ELR (cell line): ENCODE data around the gene RTN4R.
"Not testable (repeated sequence)": the region's sequence is repeated elsewhere in the genome, so short reads cannot be mapped to it uniquely, and the experiment has no call there.

Experiments
- DNase-seq: peaks from one replicate; pipeline ENCODE4 v3.0.0-alpha.2; 2015; ENCODE audit warnings: low read depth

The RTN4R gene

GRCh38 chr22:20286784-20287423, 18.8 kb upstream of the RTN4R start:
- not testable (repeated sequence) for DNase-seq

DNA sequence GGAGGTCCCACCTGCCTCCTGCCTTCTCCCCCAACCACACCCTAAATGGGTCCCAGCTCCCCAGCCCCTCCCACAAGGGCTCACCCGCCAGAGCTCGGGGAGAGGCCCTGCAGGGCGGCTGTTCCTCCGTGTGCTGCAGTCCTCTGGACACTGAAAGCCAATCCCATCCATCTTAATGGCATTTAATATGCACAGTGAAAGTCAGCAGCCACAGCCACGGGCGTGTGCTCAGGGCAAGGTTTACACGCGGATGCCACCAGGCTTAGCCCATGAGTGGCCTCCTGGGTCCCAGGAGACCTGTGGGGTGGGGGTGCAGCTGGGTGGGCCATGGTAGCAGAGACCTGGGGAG, 18.2 kb upstream of the RTN4R start:
- not testable (repeated sequence) for DNase-seq

GRCh38 chr22:20285473-20286311, 17.6 kb upstream of the RTN4R start:
- DNase-seq, result peak; percentile 58

GRCh38 chr22:20284471-20285086, 16.5 kb upstream of the RTN4R start:
- DNase-seq, result no peak

DNA sequence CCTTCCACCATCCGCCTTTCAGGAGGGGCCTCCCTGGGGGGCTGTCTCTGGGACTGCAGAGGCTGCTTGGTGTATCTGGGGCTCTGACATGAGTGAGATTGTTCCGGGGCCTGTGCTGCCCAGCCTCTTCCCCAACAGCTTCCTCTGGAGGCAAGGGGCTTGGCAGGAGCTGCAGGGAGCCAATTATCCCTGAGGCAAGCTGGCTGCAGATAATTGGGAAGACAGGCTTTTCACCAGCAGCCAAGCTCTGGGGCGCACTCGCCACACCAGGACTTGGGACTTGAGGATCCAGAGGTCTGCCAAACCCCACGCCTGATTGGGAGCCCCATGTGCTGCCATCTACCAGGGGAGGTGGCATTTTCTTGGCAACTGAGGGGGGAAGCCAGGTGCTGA, 15.6 kb upstream of the RTN4R start:
- DNase-seq, result no peak

- DNase-seq, result no peak
Observed at GRCh38 chr22:20282901-20283673, 15.0 kb upstream of the RTN4R start.

DNA sequence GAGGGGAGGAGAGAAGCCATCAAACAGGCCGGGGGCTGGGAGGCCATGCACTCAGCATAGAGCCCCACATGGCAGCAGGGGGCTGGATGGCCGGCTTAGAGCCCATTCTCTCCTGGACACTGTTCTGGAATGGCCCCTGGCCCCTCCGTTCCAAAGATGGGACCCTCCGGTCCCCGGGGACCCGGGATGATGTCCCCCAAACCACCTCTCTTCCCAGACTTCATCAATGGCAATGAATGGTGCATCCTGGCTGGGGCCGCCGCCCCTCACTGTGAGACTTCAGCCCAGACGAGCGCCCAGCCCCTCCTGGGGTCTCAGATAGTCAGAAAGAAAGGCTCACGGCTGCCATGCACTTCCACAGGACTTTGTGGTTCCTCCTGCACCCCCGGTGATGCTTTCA, 13.8 kb upstream of the RTN4R start:
- DNase-seq, result no peak

- DNase-seq, result not testable (repeated sequence)
Observed at GRCh38 chr22:20281473-20281872, 13.4 kb upstream of the RTN4R start.

DNA sequence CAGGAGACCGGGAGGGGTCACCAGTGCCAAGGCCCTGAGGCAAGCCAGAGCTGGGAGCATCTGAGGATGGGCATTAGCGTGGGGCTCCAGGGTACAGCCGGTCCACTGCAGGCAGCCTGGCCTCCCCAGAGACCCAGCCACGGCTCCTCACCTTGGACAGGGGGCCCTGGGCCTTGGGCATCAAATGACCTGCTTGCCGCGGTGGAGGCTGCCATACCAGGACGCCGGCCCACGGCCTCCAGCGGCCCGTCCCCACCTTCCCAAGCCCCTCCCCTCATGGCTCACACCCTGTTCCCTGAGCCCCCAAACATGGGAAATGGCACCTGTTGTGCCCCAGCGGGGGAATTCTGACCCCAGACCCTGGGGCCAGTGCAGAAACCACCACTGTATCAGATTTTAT, 12.7 kb upstream of the RTN4R start:
- DNase-seq, result no peak

GRCh38 chr22:20280163-20280562, 12.0 kb upstream of the RTN4R start:
- not testable (repeated sequence) for DNase-seq

DNA sequence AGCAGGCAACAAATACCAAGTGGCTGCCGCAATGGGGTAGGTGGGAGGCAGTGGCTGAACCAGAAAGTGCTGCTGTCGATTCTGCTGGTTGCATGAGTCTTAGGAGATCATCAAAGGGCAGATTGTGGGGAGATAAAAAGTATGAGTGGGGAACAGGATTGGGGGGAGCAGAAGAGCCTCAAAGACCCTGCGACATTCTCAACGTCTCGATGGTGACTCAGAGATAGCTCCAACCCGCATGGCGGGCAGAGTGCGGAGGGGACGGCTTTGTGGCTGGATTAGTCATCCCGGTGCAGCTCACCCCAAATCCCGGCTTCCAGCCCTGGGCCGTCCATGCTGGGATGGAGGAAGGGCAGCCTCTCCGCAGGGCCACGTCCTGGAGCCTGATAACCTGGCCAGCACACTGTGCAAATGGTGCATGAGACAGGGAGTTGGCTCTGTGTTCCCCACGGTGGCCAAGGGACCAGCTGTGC, 11.6 kb upstream of the RTN4R start:
- DNase-seq, result peak; percentile 74

- DNase-seq, result not testable (repeated sequence)
Observed at GRCh38 chr22:20278726-20279490, 10.8 kb upstream of the RTN4R start.

DNA sequence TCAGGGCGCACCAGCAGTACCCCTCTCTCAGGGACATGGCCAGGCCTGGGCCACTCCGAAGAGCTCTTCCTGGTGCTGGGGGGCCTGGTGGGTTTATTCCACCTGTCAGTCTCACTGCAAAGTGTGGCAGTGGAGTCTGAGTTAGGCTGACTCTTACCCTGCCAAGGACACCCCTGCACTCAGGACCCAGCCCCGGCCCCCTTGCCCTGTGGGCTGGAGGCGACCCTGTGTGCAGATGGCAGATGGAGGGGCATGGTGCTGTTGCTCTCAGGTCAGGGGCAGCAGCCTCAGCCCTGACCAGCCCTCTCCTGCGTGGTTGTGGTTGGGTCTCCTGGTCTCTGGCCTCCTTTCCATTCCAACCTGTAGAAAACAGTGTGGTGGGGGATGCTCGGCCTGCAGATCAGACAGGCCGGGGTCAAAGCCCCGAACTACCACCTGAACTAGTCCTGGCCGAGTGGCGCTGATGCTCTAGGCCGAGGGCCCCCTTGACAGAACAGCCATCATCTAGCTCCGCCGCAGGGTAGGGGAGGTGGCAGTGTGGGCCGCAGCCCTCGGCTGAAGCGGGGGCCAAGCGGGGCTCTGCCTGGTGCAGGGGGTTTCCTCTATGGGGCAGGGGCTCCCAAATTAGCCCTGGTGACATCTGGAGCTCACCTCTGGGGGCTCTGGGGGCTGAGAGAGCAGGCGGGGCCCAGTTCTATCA, 10.0 kb upstream of the RTN4R start:
- DNase-seq, result not testable (repeated sequence)

GRCh38 chr22:20276468-20276867, 8.3 kb upstream of the RTN4R start:
- no peak for DNase-seq

GRCh38 chr22:20275836-20276235, 7.7 kb upstream of the RTN4R start:
- DNase-seq, result no peak

GRCh38 chr22:20275325-20275724, 7.2 kb upstream of the RTN4R start:
- DNase-seq, result not testable (repeated sequence)

- DNase-seq, result not testable (repeated sequence)
Observed at GRCh38 chr22:20274374-20274773, 6.3 kb upstream of the RTN4R start.

- no peak for DNase-seq
Observed at GRCh38 chr22:20273758-20274181, 5.7 kb upstream of the RTN4R start.

GRCh38 chr22:20272700-20273099, 4.6 kb upstream of the RTN4R start:
- DNase-seq, result no peak

DNA sequence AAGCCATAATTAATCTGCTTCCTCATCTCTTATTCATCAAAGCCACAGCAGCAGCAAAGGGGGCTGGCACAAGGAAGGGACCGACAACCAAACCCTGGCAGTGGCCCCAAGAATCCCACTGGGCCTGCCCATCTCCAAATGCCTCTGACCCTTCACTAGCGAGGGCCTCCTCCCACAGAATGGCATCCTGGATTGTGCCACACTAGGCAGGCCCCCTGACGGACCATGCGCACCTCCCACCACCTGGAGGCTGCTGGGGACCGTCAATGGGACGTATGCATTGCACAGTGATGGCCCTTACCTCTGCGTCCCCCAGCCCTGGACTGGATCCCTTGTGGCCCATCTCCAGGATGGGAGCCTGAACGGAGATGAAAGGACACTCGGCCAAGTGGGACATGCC, 4.1 kb upstream of the RTN4R start:
- DNase-seq, result no peak
